ENCODE results near the gene MLF2. TPM values are rescaled to one million over a fixed set of nuclear protein-coding genes. Genes with fewer than 3 reads are reported as not detected.

The MLF2 gene
- total and polyA plus RNA-seq, 2 of the 13 experiments (the other 11 are each of a cell fraction or from before 2014, with no cell fraction given) = 88.1 to 167 TPM

DNA sequence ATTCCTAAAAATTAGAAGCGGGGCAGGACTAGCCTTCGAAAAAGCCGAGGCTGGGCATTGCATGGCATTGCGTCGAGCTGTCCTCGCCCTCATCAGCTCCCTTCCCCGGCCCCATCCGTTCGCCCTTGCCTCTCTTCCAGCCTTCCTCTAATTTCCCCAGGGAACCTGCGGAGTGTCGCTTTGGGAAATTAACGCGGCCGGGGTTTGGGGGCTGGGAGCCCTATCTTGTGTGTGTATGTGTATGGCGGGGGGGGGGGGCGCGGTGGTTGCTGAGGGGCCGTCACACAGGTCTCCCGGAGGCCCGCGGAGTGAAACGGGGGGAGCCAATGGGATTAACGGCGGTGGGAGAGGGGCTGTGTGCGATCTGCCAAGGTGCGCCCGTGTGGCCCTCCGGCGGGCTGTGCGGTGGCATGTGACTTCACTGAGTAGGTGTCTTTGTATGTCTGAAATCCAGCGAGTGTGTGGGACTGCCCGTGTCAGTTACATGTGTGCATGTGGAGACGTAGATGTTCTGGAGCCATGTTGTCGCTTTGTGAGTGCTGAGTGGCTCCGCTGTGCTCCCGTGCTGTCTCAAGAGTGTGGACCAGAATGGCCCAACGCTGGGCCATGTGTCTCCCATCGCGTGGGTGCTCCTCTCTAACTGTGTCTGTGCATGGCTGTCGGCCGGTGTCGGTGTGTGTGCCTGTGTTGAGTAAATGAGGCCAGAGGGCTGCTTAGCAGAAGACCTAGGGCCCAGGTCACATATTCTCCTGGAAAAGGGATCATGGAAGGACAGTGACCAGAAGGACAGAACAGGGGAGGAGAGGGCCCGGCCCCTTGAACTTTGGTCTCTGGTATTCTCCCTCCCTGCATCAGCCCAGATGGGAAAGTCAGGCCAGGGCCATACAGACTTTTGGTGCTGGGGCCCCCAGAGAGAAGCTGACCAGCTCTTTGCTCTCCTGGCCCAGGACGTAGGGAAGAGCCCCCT lies 14.7 kb upstream of the MLF2 start (continued):
- no peak for TF ChIP-seq ZNF318 (CRISPR knock-in tag; IDR thresholded peaks at IDR 0.05)
- TF ChIP-seq, protein P1, sequence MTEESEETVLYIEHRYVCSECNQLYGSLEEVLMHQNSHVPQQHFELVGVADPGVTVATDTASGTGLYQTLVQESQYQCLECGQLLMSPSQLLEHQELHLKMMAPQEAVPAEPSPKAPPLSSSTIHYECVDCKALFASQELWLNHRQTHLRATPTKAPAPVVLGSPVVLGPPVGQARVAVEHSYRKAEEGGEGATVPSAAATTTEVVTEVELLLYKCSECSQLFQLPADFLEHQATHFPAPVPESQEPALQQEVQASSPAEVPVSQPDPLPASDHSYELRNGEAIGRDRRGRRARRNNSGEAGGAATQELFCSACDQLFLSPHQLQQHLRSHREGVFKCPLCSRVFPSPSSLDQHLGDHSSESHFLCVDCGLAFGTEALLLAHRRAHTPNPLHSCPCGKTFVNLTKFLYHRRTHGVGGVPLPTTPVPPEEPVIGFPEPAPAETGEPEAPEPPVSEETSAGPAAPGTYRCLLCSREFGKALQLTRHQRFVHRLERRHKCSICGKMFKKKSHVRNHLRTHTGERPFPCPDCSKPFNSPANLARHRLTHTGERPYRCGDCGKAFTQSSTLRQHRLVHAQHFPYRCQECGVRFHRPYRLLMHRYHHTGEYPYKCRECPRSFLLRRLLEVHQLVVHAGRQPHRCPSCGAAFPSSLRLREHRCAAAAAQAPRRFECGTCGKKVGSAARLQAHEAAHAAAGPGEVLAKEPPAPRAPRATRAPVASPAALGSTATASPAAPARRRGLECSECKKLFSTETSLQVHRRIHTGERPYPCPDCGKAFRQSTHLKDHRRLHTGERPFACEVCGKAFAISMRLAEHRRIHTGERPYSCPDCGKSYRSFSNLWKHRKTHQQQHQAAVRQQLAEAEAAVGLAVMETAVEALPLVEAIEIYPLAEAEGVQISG (CRISPR knock-in tag; IDR thresholded peaks at IDR 0.05) = peak; percentile 28; the same call in 1 of the 2 replicates
- TF ChIP-seq, protein P2, sequence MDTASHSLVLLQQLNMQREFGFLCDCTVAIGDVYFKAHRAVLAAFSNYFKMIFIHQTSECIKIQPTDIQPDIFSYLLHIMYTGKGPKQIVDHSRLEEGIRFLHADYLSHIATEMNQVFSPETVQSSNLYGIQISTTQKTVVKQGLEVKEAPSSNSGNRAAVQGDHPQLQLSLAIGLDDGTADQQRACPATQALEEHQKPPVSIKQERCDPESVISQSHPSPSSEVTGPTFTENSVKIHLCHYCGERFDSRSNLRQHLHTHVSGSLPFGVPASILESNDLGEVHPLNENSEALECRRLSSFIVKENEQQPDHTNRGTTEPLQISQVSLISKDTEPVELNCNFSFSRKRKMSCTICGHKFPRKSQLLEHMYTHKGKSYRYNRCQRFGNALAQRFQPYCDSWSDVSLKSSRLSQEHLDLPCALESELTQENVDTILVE (CRISPR knock-in tag; IDR thresholded peaks at IDR 0.05) = no peak
- TF ChIP-seq ZNF7 (CRISPR knock-in tag; IDR thresholded peaks at IDR 0.05) = no peak
- TF ChIP-seq NR1H2 (CRISPR knock-in tag; IDR thresholded peaks at IDR 0.05; ENCODE audit: borderline replicate concordance, low read depth) = no peak
- TF ChIP-seq SATB2 (CRISPR knock-in tag; IDR thresholded peaks at IDR 0.05) = no peak
- no peak for TF ChIP-seq SMARCE1 (IDR thresholded peaks at IDR 0.05; ENCODE audit: borderline replicate concordance)
- TF ChIP-seq SKI (IDR thresholded peaks at IDR 0.05; ENCODE audit: partially characterized antibody) = no peak
- TF ChIP-seq ZNF292 (CRISPR knock-in tag; IDR thresholded peaks at IDR 0.05; ENCODE audit: borderline replicate concordance, low read depth) = peak; percentile 43; the same call in 1 of the 2 replicates
- TF ChIP-seq ZSCAN29 (CRISPR knock-in tag; conservative IDR thresholded peaks at IDR 0.05) = peak; percentile 52; the same call in 1 of the 2 replicates
- TF ChIP-seq MTF2 (CRISPR knock-in tag; IDR thresholded peaks at IDR 0.05; ENCODE audit: borderline replicate concordance) = no peak
- TF ChIP-seq ATM (IDR thresholded peaks at IDR 0.05; ENCODE audit: borderline replicate concordance) = no peak
- no peak for TF ChIP-seq ZBTB37 (CRISPR knock-in tag; IDR thresholded peaks at IDR 0.05)
- TF ChIP-seq FIP1L1 (IDR thresholded peaks at IDR 0.05; ENCODE audit: borderline replicate concordance, insufficient read depth, low read depth, low read length) = no peak
